Superior temporal gyrus (tissue), 1 donor: ENCODE results near the gene PRTFDC1.

Experiments
- DNase-seq: peaks from one replicate; pipeline ENCODE4 v3.0.0-alpha.2; 2016; ENCODE audit errors: extremely low spot score

PRTFDC1 gene

GRCh38 chr10:24872790-24873182, 79.6 kb downstream of the PRTFDC1 start:
- DNase-seq = no peak

DNA sequence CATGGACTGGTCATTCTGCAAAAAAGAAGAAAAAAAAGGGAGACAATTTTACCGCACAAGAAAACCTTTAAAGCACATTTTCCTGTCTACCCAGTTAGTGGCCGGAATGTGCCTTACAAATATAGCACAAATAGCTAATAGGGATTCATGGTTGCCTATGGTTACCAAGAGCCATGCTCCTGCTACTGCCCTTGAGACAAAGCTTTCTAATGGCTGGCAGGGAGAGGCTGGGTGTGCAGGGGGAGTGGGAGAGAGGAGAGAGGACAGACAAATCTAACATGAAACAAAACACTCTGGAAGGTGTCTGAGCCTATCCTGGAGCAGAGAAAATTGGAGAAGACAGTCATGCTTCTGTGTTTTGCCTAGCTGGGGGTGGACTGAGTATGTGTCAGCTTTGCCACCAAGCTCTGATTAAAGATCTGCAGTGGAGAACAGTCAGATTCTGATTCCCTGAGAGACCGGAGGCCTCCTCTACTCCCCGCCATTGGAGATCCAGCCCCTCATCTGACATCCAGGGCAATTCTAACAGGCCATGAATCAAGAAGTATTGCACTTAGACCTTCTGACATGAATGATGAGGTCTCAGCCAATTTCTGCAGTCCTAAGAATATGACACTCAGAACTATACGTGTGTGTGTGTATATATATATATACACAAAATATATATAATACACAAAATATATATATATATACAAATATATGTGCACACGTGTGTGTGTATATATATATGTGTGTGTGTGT, 80.2 kb downstream of the PRTFDC1 start:
- DNase-seq = peak; percentile 82

DNA sequence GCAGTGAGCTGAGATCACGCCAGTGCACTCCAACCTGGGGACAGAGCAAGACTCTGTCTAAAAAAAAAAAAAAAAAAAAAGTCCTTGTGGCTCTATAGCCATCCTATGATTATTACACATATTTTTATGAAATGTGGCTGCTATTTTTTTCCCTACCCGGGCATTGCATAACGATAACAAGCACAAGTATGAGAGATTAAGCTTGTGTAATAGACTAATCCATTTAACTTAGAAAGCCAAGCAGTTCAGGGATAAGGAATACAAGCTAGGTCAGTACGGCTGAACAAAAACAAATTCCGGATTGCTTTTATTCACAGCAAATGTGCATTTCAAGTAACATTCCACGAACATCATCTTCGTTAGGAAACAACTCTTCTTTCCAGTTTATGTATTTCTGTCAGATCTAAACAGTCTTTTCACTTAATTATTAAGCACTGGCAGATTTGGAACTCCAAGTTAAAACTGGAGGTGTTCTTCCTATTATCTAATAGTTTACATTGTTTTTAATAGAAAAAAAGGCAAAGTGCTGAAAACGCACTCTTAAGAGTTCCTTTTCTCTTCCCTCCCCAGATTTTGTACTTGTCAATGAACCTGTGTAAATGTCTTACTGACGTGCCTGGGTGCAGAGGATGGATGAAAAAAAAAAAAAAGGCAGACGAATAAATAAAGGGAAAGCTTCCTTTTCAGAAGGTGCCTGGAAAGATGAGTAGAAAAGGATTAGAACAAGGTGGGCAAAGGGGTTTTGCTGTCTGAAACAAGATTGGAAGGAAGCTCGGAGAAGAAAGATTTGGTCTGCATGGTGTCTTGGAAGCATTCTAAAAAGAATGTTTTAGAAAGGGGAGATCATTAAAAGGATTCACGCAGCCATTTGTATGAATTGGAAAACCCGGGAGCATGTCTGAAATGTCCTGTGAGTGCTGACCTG, 81.1 kb downstream of the PRTFDC1 start:
- DNase-seq = peak; percentile 73

- no peak for DNase-seq
Measured at GRCh38 chr10:24869354-24870015, 82.9 kb downstream of the PRTFDC1 start.

- peak; percentile 84 for DNase-seq
Measured at GRCh38 chr10:24866604-24867583, 85.5 kb downstream of the PRTFDC1 start.

GRCh38 chr10:24865783-24866182, 86.6 kb downstream of the PRTFDC1 start:
- peak; percentile 57 for DNase-seq

- no peak for DNase-seq
Measured at GRCh38 chr10:24862589-24862988, 89.8 kb downstream of the PRTFDC1 start.

- no peak for DNase-seq
Measured at GRCh38 chr10:24858288-24859270, 93.8 kb downstream of the PRTFDC1 start.

DNA sequence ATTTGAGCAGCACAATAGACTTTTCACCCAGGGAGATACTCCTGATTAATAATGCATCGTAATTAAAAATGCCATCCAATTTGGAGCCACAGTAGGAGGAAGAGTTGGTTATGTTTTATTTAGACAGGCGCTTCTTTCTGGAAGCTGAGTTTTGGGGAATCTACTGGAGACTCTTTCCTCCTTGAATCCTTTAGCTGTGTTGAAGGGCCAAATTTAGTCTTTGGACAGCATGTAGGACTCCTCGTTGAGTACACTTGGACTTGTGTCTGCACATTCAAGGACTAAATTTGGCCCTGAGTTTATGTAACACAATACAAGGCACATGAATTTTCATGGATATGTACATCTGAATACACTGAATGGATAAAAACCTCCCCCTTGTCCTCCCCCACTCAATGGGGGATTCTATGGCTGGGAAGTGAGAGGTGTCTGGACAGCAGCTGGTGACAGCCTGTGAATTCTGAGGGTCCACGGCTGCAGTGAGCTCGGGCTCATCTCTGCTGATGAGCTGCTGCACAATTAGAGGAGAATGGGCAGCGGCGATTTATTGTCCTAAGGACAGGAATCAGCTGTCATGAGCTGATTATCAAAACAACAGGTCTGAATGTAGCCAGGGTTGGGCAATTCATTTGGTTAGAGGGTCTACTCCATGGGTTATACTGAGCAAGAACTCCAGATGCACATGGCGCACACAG, 95.2 kb downstream of the PRTFDC1 start:
- peak; percentile 78 for DNase-seq

- DNase-seq = no peak
Measured at GRCh38 chr10:24854256-24854655, 98.2 kb downstream of the PRTFDC1 start.

DNA sequence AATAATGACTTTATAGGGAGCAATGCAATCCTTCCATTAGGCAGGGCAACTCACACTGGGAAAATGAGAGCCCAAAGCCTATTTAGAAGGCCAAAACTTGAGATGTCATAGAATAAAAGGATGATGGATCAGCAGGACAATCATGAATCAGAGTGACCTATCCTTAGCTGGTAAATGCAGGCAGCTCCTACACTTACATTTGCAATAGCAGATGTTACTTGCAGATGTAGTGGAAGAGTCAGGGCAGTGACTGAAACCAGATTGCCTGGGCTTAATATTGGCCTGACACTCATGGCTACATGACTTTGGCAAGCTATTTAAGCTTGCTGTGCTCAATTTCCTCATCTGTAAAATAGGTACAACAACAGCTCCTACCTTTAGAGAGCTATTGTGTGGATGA, 98.7 kb downstream of the PRTFDC1 start:
- no peak for DNase-seq

DNA sequence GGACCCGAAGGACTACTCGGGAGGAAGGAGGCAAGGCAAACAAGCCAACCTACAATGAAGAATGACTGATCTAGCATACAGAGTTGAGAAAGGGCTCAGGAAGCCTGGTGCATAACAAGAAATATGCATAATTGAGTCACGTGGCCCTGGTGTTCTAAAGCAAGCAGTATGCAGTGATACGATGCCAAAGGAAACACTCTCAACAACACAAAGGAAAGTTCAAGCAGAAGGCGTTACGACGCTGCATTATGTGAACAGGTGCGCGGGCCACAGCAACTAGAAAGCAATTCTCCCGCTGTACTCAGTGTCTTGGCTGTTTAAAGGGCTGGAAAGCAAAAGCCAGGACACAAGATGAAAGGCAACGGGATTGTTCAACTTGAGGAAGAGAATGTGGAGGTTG, 100.8 kb downstream of the PRTFDC1 start:
- DNase-seq = peak; percentile 63

GRCh38 chr10:24850727-24851296, 101.6 kb downstream of the PRTFDC1 start:
- DNase-seq = no peak

GRCh38 chr10:24849501-24850299, 102.7 kb downstream of the PRTFDC1 start:
- DNase-seq = peak; percentile 75

DNA sequence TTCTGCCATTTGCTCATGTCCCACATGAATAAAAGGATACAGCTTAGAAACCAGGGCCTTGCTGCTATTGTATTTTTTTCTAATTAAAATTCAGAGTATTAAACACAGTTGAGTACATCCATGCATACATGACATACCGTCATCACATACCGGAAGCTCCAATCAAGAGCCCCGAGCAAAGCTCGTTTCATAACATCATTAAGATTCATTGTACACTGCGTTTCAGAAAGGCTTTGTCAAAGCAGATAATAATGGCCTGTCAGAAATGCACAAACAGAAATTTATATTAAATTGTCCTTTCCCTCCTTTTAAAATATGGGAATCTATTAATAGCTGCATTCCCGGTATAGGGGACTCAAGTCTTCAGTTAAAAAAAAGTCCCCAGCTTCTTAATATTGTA, 103.4 kb downstream of the PRTFDC1 start:
- peak; percentile 86 for DNase-seq

- peak; percentile 74 for DNase-seq
Measured at GRCh38 chr10:24848195-24848594, 104.2 kb downstream of the PRTFDC1 start.

GRCh38 chr10:24847112-24848070, 105.0 kb downstream of the PRTFDC1 start:
- no peak for DNase-seq
